Motor neuron (in vitro differentiated cells): Measurements from ENCODE around the gene OR8K1. TPM values are rescaled to one million over a fixed set of nuclear protein-coding genes. Genes with fewer than 3 reads are reported as not detected.

Source experiments
- total RNA-seq, 8 experiments: library from RNA; unstranded; fragments of 300-600 nt; gene quantifications; 2 replicates each; pipeline versions ENCODE4 v1.2.3 to v1.2.4, GENCODE V29; 2022

The OR8K1 gene
- total RNA-seq, 8 experiments from 2014 or later, result not detected

Other genes starting within 250 kb of the OR8K1 start
- gene OR8H2, start 242.4 kb upstream of the OR8K1 start, total RNA-seq, result under 1 TPM in 3 of 8 experiments, not detected in 5; 0.18 to 0.59 (median 0.47) TPM
- gene OR8H3, start 223.7 kb upstream of the OR8K1 start, total RNA-seq, result under 1 TPM in 1 of 8 experiments, not detected in 7; 0.49 TPM
- under 1 TPM in 1 of 8 experiments, not detected in 7; 0.14 TPM for gene OR8J3, start 205.8 kb upstream of the OR8K1 start, total RNA-seq
- gene OR8K5, start 185.7 kb upstream of the OR8K1 start, total RNA-seq, result under 1 TPM in 1 of 8 experiments, not detected in 7; 0.33 TPM
- gene OR5J2, start 169.4 kb upstream of the OR8K1 start, total RNA-seq, result not detected
- under 1 TPM in 2 of 8 experiments, not detected in 6; 0.15 to 0.38 TPM for gene OR5T2, start 111.8 kb upstream of the OR8K1 start, total RNA-seq
- not detected for gene OR5T3, start 93.8 kb upstream of the OR8K1 start, total RNA-seq
- gene OR5T1, start 71.9 kb upstream of the OR8K1 start, total RNA-seq, result under 1 TPM in 1 of 8 experiments, not detected in 7; 0.38 TPM
- gene OR8H1, start 53.8 kb upstream of the OR8K1 start, total RNA-seq, result under 1 TPM in 1 of 8 experiments, not detected in 7; 0.09 TPM
- not detected for gene OR8K3, start 30.9 kb upstream of the OR8K1 start, total RNA-seq
- gene OR8J1, start 8.3 kb downstream of the OR8K1 start, total RNA-seq, result under 1 TPM in 1 of 8 experiments, not detected in 7; 0.33 TPM
- gene OR8U1, start 29.6 kb downstream of the OR8K1 start, total RNA-seq, result under 1 TPM in 1 of 8 experiments, not detected in 7; 0.33 TPM
- not detected for gene OR5AL1, start 66.7 kb downstream of the OR8K1 start, total RNA-seq
- not detected for gene OR5M3, start 127.3 kb downstream of the OR8K1 start, total RNA-seq
- not detected for gene OR5M8, start 145.3 kb downstream of the OR8K1 start, total RNA-seq
- gene OR5M11, start 197.2 kb downstream of the OR8K1 start, total RNA-seq, result under 1 TPM in 1 of 8 experiments, not detected in 7; 0.28 TPM
- under 1 TPM in 1 of 8 experiments, not detected in 7; 0.66 TPM for gene OR5M10, start 231.7 kb downstream of the OR8K1 start, total RNA-seq